ENCODE results near the gene PTPN3.

The PTPN3 gene

GRCh38 chr9:109500421-109500974 lies 2.4 kb upstream of the PTPN3 start:
- DNase-seq (ENCODE audit: low spot score): no peak

GRCh38 chr9:109499631-109500410 lies 1.7 kb upstream of the PTPN3 start:
- DNase-seq (ENCODE audit: low spot score): peak; percentile 80

- DNase-seq (ENCODE audit: low spot score): no peak
These were observed 1.1 kb upstream of the PTPN3 start for GRCh38 chr9:109499093-109499630.

GRCh38 chr9:109497226-109498153 lies 617 bp downstream of the PTPN3 start:
- DNase-seq (ENCODE audit: low spot score): peak; percentile 52

GRCh38 chr9:109496841-109497225 lies 1.3 kb downstream of the PTPN3 start:
- no peak for DNase-seq (ENCODE audit: low spot score)

- DNase-seq (ENCODE audit: low spot score): no peak
These were observed 1.9 kb downstream of the PTPN3 start for GRCh38 chr9:109496218-109496617.

- no peak for DNase-seq (ENCODE audit: low spot score)
These were observed 4.5 kb downstream of the PTPN3 start for GRCh38 chr9:109493648-109494047.

GRCh38 chr9:109491590-109491989 lies 6.5 kb downstream of the PTPN3 start:
- DNase-seq (ENCODE audit: low spot score): no peak

GRCh38 chr9:109488791-109489492 lies 9.2 kb downstream of the PTPN3 start:
- no peak for DNase-seq (ENCODE audit: low spot score)

- DNase-seq (ENCODE audit: low spot score): no peak
These were observed 9.8 kb downstream of the PTPN3 start for GRCh38 chr9:109488351-109488750.

GRCh38 chr9:109487247-109487646 lies 10.9 kb downstream of the PTPN3 start:
- DNase-seq (ENCODE audit: low spot score): no peak

- DNase-seq (ENCODE audit: low spot score): no peak
These were observed 14.2 kb downstream of the PTPN3 start for GRCh38 chr9:109483744-109484429.

GRCh38 chr9:109482391-109482916 lies 15.7 kb downstream of the PTPN3 start:
- no peak for DNase-seq (ENCODE audit: low spot score)

GRCh38 chr9:109481856-109482255 lies 16.3 kb downstream of the PTPN3 start:
- no peak for DNase-seq (ENCODE audit: low spot score)

- no peak for DNase-seq (ENCODE audit: low spot score)
These were observed 18.3 kb downstream of the PTPN3 start for GRCh38 chr9:109479822-109480221.

- no peak for DNase-seq (ENCODE audit: low spot score)
These were observed 19.3 kb downstream of the PTPN3 start for GRCh38 chr9:109478665-109479380.

- no peak for DNase-seq (ENCODE audit: low spot score)
These were observed 20.0 kb downstream of the PTPN3 start for GRCh38 chr9:109478051-109478563.

- DNase-seq (ENCODE audit: low spot score): no peak
These were observed 20.7 kb downstream of the PTPN3 start for GRCh38 chr9:109477258-109478050.

- no peak for DNase-seq (ENCODE audit: low spot score)
These were observed 21.4 kb downstream of the PTPN3 start for GRCh38 chr9:109476642-109477257.

All from AG20443 (cell line).